ENCODE results near the gene KRTAP10-1.

DNA sequence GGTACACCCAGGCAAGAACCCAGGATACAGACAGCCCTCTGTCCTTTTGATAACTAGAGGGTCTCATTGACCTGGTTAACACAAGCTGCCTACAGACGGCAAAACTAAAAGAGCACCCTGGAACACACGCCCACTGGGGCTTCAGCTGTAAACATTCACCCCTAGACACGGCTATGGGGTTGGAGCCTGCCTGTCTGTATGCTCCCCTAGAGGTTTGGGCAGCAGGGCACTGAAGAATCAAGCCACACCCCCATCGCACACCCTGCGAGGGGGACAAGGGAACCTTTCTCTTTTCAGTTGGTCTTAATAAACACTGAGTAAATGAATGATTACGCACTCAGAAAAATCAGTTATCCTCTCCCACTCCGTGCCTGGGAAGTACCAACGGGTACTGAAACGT is 49.2 kb downstream of the KRTAP10-1 start:
- TF ChIP-seq, protein P1, sequence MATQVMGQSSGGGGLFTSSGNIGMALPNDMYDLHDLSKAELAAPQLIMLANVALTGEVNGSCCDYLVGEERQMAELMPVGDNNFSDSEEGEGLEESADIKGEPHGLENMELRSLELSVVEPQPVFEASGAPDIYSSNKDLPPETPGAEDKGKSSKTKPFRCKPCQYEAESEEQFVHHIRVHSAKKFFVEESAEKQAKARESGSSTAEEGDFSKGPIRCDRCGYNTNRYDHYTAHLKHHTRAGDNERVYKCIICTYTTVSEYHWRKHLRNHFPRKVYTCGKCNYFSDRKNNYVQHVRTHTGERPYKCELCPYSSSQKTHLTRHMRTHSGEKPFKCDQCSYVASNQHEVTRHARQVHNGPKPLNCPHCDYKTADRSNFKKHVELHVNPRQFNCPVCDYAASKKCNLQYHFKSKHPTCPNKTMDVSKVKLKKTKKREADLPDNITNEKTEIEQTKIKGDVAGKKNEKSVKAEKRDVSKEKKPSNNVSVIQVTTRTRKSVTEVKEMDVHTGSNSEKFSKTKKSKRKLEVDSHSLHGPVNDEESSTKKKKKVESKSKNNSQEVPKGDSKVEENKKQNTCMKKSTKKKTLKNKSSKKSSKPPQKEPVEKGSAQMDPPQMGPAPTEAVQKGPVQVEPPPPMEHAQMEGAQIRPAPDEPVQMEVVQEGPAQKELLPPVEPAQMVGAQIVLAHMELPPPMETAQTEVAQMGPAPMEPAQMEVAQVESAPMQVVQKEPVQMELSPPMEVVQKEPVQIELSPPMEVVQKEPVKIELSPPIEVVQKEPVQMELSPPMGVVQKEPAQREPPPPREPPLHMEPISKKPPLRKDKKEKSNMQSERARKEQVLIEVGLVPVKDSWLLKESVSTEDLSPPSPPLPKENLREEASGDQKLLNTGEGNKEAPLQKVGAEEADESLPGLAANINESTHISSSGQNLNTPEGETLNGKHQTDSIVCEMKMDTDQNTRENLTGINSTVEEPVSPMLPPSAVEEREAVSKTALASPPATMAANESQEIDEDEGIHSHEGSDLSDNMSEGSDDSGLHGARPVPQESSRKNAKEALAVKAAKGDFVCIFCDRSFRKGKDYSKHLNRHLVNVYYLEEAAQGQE (IDR thresholded peaks at IDR 0.05), result no peak
- TF ChIP-seq GABPA (IDR thresholded peaks at IDR 0.05 in 1 of 2, conservative IDR thresholded peaks at IDR 0.05 in 1 of 2) (no peak), TAF1 (conservative IDR thresholded peaks at IDR 0.05) (no peak), RAD21 (IDR thresholded peaks at IDR 0.05) (no peak), RXRA (IDR thresholded peaks at IDR 0.05) (no peak), JUND (IDR thresholded peaks at IDR 0.05) (no peak), YY1 (IDR thresholded peaks at IDR 0.05) (no peak), SP1 (IDR thresholded peaks at IDR 0.05) (no peak)
- TF ChIP-seq, protein P2, sequence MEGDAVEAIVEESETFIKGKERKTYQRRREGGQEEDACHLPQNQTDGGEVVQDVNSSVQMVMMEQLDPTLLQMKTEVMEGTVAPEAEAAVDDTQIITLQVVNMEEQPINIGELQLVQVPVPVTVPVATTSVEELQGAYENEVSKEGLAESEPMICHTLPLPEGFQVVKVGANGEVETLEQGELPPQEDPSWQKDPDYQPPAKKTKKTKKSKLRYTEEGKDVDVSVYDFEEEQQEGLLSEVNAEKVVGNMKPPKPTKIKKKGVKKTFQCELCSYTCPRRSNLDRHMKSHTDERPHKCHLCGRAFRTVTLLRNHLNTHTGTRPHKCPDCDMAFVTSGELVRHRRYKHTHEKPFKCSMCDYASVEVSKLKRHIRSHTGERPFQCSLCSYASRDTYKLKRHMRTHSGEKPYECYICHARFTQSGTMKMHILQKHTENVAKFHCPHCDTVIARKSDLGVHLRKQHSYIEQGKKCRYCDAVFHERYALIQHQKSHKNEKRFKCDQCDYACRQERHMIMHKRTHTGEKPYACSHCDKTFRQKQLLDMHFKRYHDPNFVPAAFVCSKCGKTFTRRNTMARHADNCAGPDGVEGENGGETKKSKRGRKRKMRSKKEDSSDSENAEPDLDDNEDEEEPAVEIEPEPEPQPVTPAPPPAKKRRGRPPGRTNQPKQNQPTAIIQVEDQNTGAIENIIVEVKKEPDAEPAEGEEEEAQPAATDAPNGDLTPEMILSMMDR (IDR thresholded peaks at IDR 0.05; ENCODE audit: low read depth, low read length, missing input control), result no peak
- TF ChIP-seq, protein P3, sequence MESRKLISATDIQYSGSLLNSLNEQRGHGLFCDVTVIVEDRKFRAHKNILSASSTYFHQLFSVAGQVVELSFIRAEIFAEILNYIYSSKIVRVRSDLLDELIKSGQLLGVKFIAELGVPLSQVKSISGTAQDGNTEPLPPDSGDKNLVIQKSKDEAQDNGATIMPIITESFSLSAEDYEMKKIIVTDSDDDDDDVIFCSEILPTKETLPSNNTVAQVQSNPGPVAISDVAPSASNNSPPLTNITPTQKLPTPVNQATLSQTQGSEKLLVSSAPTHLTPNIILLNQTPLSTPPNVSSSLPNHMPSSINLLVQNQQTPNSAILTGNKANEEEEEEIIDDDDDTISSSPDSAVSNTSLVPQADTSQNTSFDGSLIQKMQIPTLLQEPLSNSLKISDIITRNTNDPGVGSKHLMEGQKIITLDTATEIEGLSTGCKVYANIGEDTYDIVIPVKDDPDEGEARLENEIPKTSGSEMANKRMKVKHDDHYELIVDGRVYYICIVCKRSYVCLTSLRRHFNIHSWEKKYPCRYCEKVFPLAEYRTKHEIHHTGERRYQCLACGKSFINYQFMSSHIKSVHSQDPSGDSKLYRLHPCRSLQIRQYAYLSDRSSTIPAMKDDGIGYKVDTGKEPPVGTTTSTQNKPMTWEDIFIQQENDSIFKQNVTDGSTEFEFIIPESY (IDR thresholded peaks at IDR 0.05), result no peak
- TF ChIP-seq, protein P4, sequence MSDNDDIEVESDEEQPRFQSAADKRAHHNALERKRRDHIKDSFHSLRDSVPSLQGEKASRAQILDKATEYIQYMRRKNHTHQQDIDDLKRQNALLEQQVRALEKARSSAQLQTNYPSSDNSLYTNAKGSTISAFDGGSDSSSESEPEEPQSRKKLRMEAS (IDR thresholded peaks at IDR 0.05), result no peak

All from liver (tissue), 3 donors.